Large intestine (tissue), 12 donors: ENCODE results near the gene B3GALT6. TPM values are rescaled to one million over a fixed set of nuclear protein-coding genes. Genes with fewer than 3 reads are reported as not detected.

Experiments
- DNase-seq, 2 donors: peaks; one replicate each; pipeline versions ENCODE4 v3.0.0 to v3.0.0-alpha.2; 2013
- H3K27ac ChIP-seq: one replicate; pipeline ENCODE4 v1.5.1; 2013; ENCODE audit warnings: low read length
- H3K27me3 ChIP-seq: 2 replicates; pipeline ENCODE4 v1.6.1; 2013; ENCODE audit warnings: low read length; ENCODE audit not compliant: control insufficient read depth, insufficient read depth
- H3K36me3 ChIP-seq: 2 replicates; pipeline ENCODE4 v1.6.1; 2013; ENCODE audit warnings: low read length; ENCODE audit not compliant: control insufficient read depth, insufficient read depth
- H3K4me1 ChIP-seq: one replicate; pipeline ENCODE4 v1.6.1; 2013; ENCODE audit warnings: low read length; ENCODE audit not compliant: control insufficient read depth, insufficient read depth
- H3K4me3 ChIP-seq: one replicate; pipeline ENCODE4 v1.5.1; 2013; ENCODE audit warnings: low read length
- H3K9me3 ChIP-seq: one replicate; pipeline ENCODE4 v1.6.1; 2013; ENCODE audit warnings: mild to moderate bottlenecking, low read depth, low read length, moderate library complexity; ENCODE audit not compliant: control insufficient read depth
- WGBS: methylation state at CpG from one replicate; pipeline ENCODE4 v1.1.5; 2013; ENCODE audit warnings: low lambda C conversion rate; ENCODE audit not compliant: insufficient coverage; 5-methylcytosine and 5-hydroxymethylcytosine counted together
- long read RNA-seq, 11 donors: transcript quantifications; one replicate each; lab custom pipeline, GENCODE V29; 2026
- polyA plus RNA-seq: library from polyadenylated mRNA; unstranded; fragments of 120-200 nt; gene quantifications from one replicate; pipeline ENCODE4 v1.2.1, GENCODE V29; 2013

Gene B3GALT6
- 16.1 TPM for polyA plus RNA-seq
- long read RNA-seq, donor 1, transcript B3GALT6-201 (1 exons, 2,783 nt) = major isoform, 12 of 13 reads
- long read RNA-seq, donor 1, partial matches to known transcripts = 0 of 13 reads
- long read RNA-seq, donor 1, other reads (novel, unspliced or antisense) = 0 of 13 reads
- long read RNA-seq, donor 2, transcript B3GALT6-202 (1 exons, 2,816 nt) = minor isoform, 8 of 43 reads
- long read RNA-seq, donor 2, transcript B3GALT6-201 (1 exons, 2,783 nt) = major isoform, 35 of 43 reads
- long read RNA-seq, donor 2, partial matches to known transcripts = 0 of 43 reads
- long read RNA-seq, donor 2, other reads (novel, unspliced or antisense) = 0 of 43 reads
- long read RNA-seq, donor 3 = 0 reads
- long read RNA-seq, donor 4, partial matches to known transcripts = 0 of 3 reads
- long read RNA-seq, donor 4, other reads (novel, unspliced or antisense) = 0 of 3 reads
- long read RNA-seq, donor 5, transcript B3GALT6-202 (1 exons, 2,816 nt) = minor isoform, 6 of 19 reads
- long read RNA-seq, donor 5, transcript B3GALT6-201 (1 exons, 2,783 nt) = major isoform, 13 of 19 reads
- long read RNA-seq, donor 5, partial matches to known transcripts = 0 of 19 reads
- long read RNA-seq, donor 5, other reads (novel, unspliced or antisense) = 0 of 19 reads
- long read RNA-seq, donor 6, transcript B3GALT6-201 (1 exons, 2,783 nt) = major isoform, 24 of 29 reads
- long read RNA-seq, donor 6, transcript B3GALT6-202 (1 exons, 2,816 nt) = minor isoform, 5 of 29 reads
- long read RNA-seq, donor 6, partial matches to known transcripts = 0 of 29 reads
- long read RNA-seq, donor 6, other reads (novel, unspliced or antisense) = 0 of 29 reads
- long read RNA-seq, donor 7, transcript B3GALT6-201 (1 exons, 2,783 nt) = major isoform, 13 of 18 reads
- long read RNA-seq, donor 7, transcript B3GALT6-202 (1 exons, 2,816 nt) = minor isoform, 5 of 18 reads
- long read RNA-seq, donor 7, partial matches to known transcripts = 0 of 18 reads
- long read RNA-seq, donor 7, other reads (novel, unspliced or antisense) = 0 of 18 reads
- long read RNA-seq, donor 8, transcript B3GALT6-201 (1 exons, 2,783 nt) = major isoform, 28 of 34 reads
- long read RNA-seq, donor 8, transcript B3GALT6-202 (1 exons, 2,816 nt) = minor isoform, 6 of 34 reads
- long read RNA-seq, donor 8, partial matches to known transcripts = 0 of 34 reads
- long read RNA-seq, donor 8, other reads (novel, unspliced or antisense) = 0 of 34 reads
- long read RNA-seq, donor 9, transcript B3GALT6-202 (1 exons, 2,816 nt) = minor isoform, 5 of 24 reads
- long read RNA-seq, donor 9, transcript B3GALT6-201 (1 exons, 2,783 nt) = major isoform, 19 of 24 reads
- long read RNA-seq, donor 9, partial matches to known transcripts = 0 of 24 reads
- long read RNA-seq, donor 9, other reads (novel, unspliced or antisense) = 0 of 24 reads
- long read RNA-seq, donor 10, transcript B3GALT6-201 (1 exons, 2,783 nt) = major isoform, 42 of 54 reads
- long read RNA-seq, donor 10, transcript B3GALT6-202 (1 exons, 2,816 nt) = minor isoform, 12 of 54 reads
- long read RNA-seq, donor 10, partial matches to known transcripts = 0 of 54 reads
- long read RNA-seq, donor 10, other reads (novel, unspliced or antisense) = 0 of 54 reads
- long read RNA-seq, donor 11, transcript B3GALT6-201 (1 exons, 2,783 nt) = major isoform, 32 of 37 reads
- long read RNA-seq, donor 11, transcript B3GALT6-202 (1 exons, 2,816 nt) = minor isoform, 5 of 37 reads
- long read RNA-seq, donor 11, partial matches to known transcripts = 0 of 37 reads
- long read RNA-seq, donor 11, other reads (novel, unspliced or antisense) = 0 of 37 reads

- Histone ChIP-seq H3K36me3 (peaks cover 35% of the 10 kb centered on the region), H3K27ac (peak within 1 kb of the TSS; percentile 90), H3K4me3 (peak within 1 kb of the TSS; percentile 72), H3K9me3 (peaks cover 18% of the 10 kb centered on the region), H3K27me3 (peaks cover 3% of the 10 kb centered on the region), H3K4me1 (peaks cover 30% of the 10 kb centered on the region)
- no CpG with 5 or more reads among the region's 100 CpGs for WGBS
- DNase-seq = peak in 1 of 2 donors; percentile 80
Observed at GRCh38 chr1:1232208-1232795, at the start of gene B3GALT6. Gene B3GALT6, plus strand, starts transcription at chr1:1232237. Its CDS starts 42 bp downstream, at chr1:1232279.

DNA sequence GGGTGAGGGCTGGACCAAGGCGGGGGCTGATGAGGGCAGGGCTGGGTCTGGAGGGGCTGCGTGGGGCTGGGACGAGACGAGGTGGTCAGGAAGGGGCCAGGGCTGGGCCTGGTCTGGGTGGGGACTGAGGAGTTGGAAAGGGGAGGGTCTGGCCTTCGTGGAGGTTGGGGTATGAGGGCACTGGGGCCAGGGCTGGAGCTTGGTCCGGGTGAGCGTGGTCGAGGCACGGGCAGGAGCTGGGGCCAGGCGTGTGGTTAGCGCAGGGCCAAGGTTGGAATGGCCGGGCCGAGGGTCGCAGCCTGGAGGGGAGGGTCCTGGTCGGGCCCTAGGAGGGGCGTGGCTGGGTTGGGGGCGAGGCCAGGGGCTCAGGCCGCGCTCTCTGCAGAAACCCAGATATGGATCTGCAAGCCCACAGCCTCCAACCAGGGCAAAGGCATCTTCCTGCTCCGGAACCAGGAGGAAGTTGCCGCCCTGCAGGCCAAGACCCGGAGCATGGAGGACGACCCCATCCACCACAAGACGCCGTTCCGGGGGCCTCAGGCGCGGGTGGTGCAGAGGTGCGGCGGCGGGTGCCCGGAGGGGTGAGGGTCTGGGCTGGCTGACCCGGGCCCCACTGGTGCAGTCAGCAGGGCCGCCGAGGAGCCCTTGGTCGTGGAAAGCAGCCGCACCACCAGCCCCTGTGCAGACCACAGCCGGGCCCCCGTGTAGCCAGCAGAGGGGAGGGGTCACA is 49.4 kb upstream of the B3GALT6 start:
- H3K36me3 ChIP-seq = no peaks in the 10 kb centered on the region
- H3K4me3 ChIP-seq = no peak overlapping the region
- H3K27ac ChIP-seq = no peak overlapping the region
- H3K9me3 ChIP-seq = peaks cover 4% of the 10 kb centered on the region
- no peaks in the 10 kb centered on the region for H3K4me1 ChIP-seq
- no peaks in the 10 kb centered on the region for H3K27me3 ChIP-seq
- DNase-seq = no peak
- no CpG with 5 or more reads among the region's 39 CpGs for WGBS

- Histone ChIP-seq H3K36me3 (no peaks in the 10 kb centered on the region), H3K27ac (no peak overlapping the region), H3K4me1 (no peaks in the 10 kb centered on the region), H3K27me3 (no peaks in the 10 kb centered on the region), H3K4me3 (no peak overlapping the region), H3K9me3 (peaks cover 4% of the 10 kb centered on the region)
- DNase-seq = no peak
- WGBS = no CpG with 5 or more reads among the region's 21 CpGs
Observed at GRCh38 chr1:1183221-1183747, 48.8 kb upstream of the B3GALT6 start.

DNA sequence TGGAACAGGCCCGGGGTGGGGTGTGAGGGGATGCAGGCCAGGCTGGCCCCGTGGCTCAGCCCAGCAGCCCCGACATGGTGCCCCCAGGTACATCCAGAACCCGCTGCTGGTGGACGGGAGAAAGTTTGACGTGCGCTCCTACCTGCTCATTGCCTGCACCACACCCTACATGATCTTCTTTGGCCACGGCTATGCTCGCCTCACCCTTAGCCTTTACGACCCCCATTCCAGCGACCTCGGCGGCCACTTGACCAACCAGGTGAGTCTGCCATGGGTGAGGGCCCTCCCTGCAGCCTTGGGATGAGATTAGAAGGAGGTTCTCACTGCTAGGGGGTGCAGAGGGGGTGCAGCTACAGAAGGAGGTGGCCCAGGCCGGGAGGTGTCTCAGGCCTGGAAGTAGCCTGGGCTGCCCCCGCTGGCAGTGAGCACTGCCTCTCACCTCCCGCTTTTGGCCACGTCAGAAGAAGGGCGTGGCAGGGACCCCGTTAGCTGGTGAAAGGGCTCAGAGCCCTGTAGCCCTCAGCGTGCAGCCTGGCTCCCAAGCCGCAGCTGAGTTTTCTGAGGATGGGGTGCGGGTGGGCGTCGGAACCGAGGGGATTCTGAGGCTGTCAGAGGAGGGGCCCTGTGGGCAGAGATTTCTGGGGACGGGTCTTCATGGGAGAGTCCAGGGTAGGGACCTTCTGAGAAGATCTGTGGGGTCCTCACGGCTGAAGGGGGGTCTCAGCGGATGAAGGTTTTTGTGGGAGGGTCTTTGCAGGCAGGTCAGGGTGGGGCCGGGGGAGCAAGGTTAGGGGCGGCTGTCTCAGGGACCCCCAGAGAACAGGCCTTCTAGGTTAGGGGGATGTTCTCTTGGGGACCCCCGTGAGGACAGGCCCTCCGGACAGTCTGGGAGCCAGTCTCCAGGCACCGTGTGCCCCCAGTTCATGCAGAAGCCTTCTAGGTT is 47.9 kb upstream of the B3GALT6 start:
- Histone ChIP-seq H3K4me1 (no peaks in the 10 kb centered on the region), H3K4me3 (no peak overlapping the region), H3K27ac (no peak overlapping the region), H3K9me3 (peaks cover 4% of the 10 kb centered on the region), H3K27me3 (no peaks in the 10 kb centered on the region), H3K36me3 (no peaks in the 10 kb centered on the region)
- no CpG with 5 or more reads among the region's 33 CpGs for WGBS
- no peak for DNase-seq

GRCh38 chr1:1185101-1185765 is 46.8 kb upstream of the B3GALT6 start:
- H3K9me3 ChIP-seq = peaks cover 4% of the 10 kb centered on the region
- WGBS = no CpG with 5 or more reads among the region's 31 CpGs
- no peaks in the 10 kb centered on the region for H3K4me1 ChIP-seq
- H3K27me3 ChIP-seq = no peaks in the 10 kb centered on the region
- H3K4me3 ChIP-seq = no peak overlapping the region
- H3K27ac ChIP-seq = no peak overlapping the region
- no peaks in the 10 kb centered on the region for H3K36me3 ChIP-seq
- DNase-seq = no peak

DNA sequence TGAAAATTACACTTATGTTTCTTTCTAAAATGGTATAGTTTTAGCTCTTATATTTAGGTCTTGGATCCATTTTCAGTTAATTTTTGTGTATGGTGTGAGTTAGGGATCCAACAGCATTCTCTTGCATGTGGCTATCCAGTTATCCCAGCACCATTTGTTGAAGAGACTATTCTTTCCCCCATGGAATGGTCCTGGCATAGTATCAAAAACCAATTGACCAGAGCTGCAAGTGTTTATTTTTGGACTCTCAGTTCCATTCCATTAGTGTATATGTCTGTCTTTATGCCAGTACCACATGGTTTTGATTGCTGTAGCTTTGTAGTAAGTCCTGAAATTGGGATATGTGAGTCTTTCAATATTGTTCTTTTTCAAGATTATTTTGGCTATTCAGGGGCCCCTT is 44.1 kb upstream of the B3GALT6 start:
- no peaks in the 10 kb centered on the region for H3K36me3 ChIP-seq
- H3K4me3 ChIP-seq = no peak overlapping the region
- DNase-seq = no peak
- H3K27ac ChIP-seq = no peak overlapping the region
- peaks cover 4% of the 10 kb centered on the region for H3K9me3 ChIP-seq
- H3K27me3 ChIP-seq = no peaks in the 10 kb centered on the region
- H3K4me1 ChIP-seq = no peaks in the 10 kb centered on the region

DNA sequence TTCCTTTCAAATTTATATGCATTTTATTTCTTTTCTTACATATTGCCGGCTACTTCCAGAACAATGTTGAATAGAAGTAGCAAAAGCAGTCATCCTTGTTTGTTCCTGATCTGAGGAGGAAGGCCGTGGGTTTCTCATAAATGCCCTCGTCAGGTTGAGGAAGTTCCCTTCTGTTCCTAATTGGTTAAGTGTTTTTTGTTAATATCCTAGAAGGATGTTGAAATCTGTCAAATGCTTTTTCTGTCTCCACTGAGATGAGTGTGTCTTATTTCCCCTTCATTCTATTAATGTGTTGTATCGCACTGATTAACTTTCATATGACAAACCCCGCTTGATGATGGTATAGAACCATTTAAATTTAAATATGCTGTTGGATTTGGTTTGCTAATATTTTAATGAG is 42.9 kb upstream of the B3GALT6 start:
- Histone ChIP-seq H3K27me3 (no peaks in the 10 kb centered on the region), H3K4me3 (no peak overlapping the region), H3K27ac (no peak overlapping the region), H3K36me3 (no peaks in the 10 kb centered on the region), H3K4me1 (no peaks in the 10 kb centered on the region), H3K9me3 (peaks cover 4% of the 10 kb centered on the region)
- 87% methylated on average over 3 of the region's 5 CpGs for WGBS
- no peak for DNase-seq

DNA sequence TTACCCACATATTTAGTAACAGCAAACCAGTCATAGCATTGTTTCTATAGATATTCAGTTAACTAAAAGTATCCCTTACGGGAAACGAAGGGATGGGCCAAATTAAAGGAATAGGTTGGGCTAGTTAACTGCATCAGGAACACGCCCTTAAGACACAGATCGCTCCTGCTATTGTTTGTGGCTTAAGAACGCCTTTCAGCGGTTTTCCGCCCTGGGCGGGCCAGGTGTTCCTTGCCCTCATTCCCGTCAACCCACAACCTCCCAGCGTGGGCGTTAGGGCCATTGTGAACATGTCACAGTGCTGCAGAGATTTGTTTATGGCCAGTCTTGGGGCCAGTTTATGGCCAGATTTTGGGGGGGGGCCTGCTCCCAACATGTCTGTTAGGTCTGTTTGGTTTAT is 40.3 kb upstream of the B3GALT6 start:
- DNase-seq = no peak
- Histone ChIP-seq H3K4me1 (no peaks in the 10 kb centered on the region), H3K36me3 (no peaks in the 10 kb centered on the region), H3K4me3 (no peak overlapping the region), H3K9me3 (no peaks in the 10 kb centered on the region), H3K27ac (no peak overlapping the region), H3K27me3 (no peaks in the 10 kb centered on the region)
- WGBS = no CpG with 5 or more reads among the region's 11 CpGs
